GM12874 (cell line): ENCODE data around the gene CCDC92.

Source experiments
- TF ChIP-seq, protein P1 (sequence below): IDR thresholded peaks from 2 replicates; pipeline ENCODE4 v1.5.1; 2011; ENCODE audit warnings: low read depth, mild to moderate bottlenecking, control low read depth, low read length, moderate library complexity; ENCODE audit not compliant: insufficient read depth

The CCDC92 gene

GRCh38 chr12:123945287-123946151 lies 27.1 kb downstream of the CCDC92 start:
- TF ChIP-seq, protein P1, sequence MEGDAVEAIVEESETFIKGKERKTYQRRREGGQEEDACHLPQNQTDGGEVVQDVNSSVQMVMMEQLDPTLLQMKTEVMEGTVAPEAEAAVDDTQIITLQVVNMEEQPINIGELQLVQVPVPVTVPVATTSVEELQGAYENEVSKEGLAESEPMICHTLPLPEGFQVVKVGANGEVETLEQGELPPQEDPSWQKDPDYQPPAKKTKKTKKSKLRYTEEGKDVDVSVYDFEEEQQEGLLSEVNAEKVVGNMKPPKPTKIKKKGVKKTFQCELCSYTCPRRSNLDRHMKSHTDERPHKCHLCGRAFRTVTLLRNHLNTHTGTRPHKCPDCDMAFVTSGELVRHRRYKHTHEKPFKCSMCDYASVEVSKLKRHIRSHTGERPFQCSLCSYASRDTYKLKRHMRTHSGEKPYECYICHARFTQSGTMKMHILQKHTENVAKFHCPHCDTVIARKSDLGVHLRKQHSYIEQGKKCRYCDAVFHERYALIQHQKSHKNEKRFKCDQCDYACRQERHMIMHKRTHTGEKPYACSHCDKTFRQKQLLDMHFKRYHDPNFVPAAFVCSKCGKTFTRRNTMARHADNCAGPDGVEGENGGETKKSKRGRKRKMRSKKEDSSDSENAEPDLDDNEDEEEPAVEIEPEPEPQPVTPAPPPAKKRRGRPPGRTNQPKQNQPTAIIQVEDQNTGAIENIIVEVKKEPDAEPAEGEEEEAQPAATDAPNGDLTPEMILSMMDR, result no peak

GRCh38 chr12:123944696-123945095 lies 27.9 kb downstream of the CCDC92 start:
- TF ChIP-seq, protein P1, result no peak

DNA sequence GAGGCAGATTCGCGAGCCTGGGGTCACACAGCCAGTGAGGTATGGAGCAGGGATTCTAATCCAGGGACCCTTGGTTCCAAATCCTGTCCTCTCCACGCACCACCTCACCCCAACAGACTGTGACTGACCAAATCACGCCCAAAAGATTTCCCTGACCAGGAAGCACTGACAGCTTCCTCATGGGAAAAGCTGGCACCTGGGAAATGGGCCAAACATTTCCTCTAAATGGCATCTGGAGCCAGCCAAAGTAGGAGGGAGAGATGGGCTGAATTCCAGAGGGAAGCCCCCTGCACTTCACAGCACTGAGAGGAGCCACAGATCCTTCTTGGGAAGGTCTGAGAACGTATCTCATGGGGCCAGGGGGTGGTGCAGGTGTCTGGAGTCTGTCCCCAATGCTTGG lies 28.8 kb downstream of the CCDC92 start:
- TF ChIP-seq, protein P1, result no peak

DNA sequence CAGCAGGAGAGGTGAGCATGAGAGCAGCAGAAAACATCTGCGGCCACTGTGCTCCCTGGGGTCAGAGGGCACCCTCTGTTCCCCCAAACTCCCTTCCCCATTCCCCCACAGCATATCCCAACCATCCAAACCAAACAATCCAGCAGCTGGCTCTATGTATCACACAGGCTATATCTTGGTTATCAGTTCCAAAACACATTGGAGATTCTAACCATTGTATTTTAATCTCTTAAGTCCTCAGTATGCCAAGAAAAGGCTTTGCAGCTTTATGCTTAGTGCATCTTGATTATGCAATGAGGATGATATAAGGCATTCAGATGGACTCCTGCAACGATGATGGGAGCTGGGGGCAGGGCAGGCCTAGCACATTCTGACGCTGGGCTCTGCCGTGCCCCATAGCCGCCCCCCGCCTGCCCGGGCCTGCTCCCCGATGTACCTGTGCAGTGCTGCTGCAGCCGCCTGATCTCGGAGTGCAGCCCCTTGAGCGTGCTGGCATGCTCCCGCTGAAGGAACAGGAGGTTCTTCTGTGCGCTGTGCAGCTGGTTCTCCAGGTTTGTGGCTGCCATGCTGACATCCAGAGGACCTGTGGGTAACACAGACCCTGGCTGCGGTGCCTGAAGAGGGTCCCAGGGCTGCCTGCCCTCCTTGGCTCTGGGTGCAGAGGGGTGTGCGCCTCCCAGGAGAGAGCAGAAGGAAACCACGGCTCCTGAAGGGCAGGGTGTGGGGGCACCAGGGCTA lies 29.6 kb downstream of the CCDC92 start:
- TF ChIP-seq, protein P1, result no peak

DNA sequence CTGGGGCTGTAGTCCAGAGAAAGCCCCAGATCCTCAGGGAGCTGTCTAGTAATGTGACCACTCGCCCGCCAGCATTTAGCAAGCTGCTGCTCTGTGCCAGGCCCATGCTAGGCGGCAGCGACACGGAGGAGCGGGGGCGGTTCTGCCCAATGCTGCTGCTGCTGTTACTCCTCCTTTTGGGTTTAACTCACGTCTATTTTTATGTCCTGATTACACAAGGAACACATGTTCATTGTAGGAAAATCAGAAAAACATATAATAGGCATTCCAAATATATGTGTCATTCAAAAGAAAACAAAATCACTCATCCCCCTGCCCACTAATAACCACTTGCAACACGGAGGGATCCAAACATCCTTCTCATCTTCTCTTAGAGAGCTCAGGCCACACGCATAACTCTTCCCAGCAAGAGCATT lies 30.4 kb downstream of the CCDC92 start:
- TF ChIP-seq, protein P1, result no peak

- TF ChIP-seq, protein P1, result no peak
Observed at GRCh38 chr12:123941624-123942237, 30.9 kb downstream of the CCDC92 start.

- TF ChIP-seq, protein P1, result no peak
Observed at GRCh38 chr12:123941000-123941399, 31.6 kb downstream of the CCDC92 start.
